D721Med (cell line): ENCODE measurements around the gene CSTB.

Experiments used
- DNase-seq: peaks from one replicate; pipeline ENCODE4 v3.0.0; 2011; ENCODE audit warnings: low spot score; ENCODE audit not compliant: insufficient read length
- FAIRE-seq: peaks from 2 replicates; lab custom pipeline; 2011; peaks lifted over from hg19 to GRCh38; lab: Jason Lieb, UNC
- CTCF ChIP-seq: IDR thresholded peaks from 2 replicates; pipeline ENCODE4 v1.5.1; 2012; ENCODE audit warnings: mild to moderate bottlenecking, control low read depth; ENCODE audit not compliant: insufficient read depth; ENCODE audit errors: missing control alignments

Gene CSTB

GRCh38 chr21:43753439-43753799 is 22.7 kb downstream of the CSTB start:
- FAIRE-seq: no peak
- no peak for DNase-seq
- no peak for TF ChIP-seq CTCF

GRCh38 chr21:43752758-43753438 is 23.2 kb downstream of the CSTB start:
- DNase-seq (no peak), FAIRE-seq (no peak)
- no peak for TF ChIP-seq CTCF

GRCh38 chr21:43751955-43752591 is 24.0 kb downstream of the CSTB start:
- DNase-seq (no peak), FAIRE-seq (no peak)
- TF ChIP-seq CTCF: no peak

GRCh38 chr21:43750339-43751033 is 25.6 kb downstream of the CSTB start:
- TF ChIP-seq CTCF: no peak
- no peak for FAIRE-seq
- DNase-seq: no peak

GRCh38 chr21:43749651-43750262 is 26.4 kb downstream of the CSTB start:
- no peak for DNase-seq
- TF ChIP-seq CTCF: no peak
- no peak for FAIRE-seq

- FAIRE-seq: no peak
- DNase-seq: no peak
- no peak for TF ChIP-seq CTCF
These were observed 27.5 kb downstream of the CSTB start for GRCh38 chr21:43748622-43749021.
